IPS DF 19.7 (cell line): ENCODE data around the gene CES1.
"Not testable (repeated sequence)": the region's sequence is repeated elsewhere in the genome, so short reads cannot be mapped to it uniquely, and the experiment has no call there.

Source experiments
- DNase-seq: peaks from one replicate; pipeline ENCODE4 v3.0.0-alpha.2; 2013; ENCODE audit warnings: low read depth, low spot score

CES1 gene

DNA sequence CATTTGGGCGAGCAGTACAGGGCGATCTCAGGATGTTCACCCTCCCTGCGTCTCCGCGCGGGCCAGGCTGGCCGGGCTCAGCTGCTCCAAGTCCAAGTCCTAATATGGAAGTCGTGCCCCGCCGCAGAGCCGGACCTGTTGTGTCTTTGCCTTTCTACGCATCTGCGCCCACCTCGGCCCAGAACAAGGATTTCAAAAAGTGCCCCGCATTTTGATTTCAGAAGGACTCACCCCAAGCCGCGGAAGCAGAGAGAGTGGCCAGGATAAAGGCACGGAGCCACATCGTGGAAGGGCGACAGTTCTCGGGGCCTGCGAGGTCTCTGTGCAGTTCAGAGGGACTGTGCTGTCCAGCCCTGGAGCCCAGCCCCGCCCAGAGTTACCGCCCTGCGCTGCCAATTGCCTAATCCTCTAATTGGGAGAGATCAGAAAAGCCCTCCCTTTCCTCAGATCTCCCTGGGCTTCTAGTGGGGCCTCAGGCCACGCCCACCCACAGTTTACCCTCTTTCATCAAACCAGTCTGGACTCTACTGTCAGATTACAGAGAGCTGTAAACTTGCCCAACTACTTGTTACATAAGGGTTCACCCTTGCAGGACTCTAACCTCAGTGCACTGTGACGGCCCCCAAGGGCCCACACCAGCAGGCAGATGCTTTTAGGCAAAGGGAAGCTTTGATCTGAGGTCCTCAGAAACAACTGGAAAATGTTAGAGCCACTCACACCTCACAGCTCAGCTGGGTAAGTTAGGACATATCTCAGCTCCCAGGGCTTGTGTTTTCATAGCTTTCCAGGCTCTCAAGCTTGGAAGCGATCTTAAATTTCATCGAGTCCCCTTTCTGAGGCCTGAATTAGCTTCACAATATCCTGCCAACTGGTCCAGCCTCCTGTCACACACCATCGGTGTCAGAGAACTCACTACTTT is at the start of gene CES1:
TSS of gene CES1 (minus strand) at position 324 of the 919 bp plus-strand sequence. CDS start at position 283, 41 bp downstream.
- no peak for DNase-seq

DNA sequence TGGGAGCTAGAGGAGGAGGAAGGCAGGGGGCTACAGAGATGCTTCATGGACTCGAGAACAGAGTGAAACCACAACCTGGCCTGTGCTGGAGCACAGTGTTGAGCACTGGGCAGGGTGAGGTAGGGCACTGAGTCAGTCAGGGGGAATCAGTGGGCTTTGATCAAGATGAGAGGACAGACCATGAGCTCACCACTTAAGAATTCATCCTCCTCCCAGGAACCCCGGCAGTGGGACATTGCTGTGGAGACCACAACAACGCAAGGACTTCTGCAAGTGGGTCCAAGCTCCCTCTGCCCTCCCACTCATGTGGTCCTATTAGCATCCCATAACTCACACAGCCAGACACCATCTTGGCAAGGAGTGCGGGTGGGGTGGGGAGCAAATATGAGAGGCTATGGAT is 44.0 kb upstream of the CES1 start:
- DNase-seq, result no peak

GRCh38 chr16:55875273-55875672 is 42.4 kb upstream of the CES1 start, which contains the start of gene CES5A:
Gene CES5A (minus strand): TSS chr16:55875373. CDS start chr16:55875221, 152 bp downstream.
- DNase-seq, result no peak

DNA sequence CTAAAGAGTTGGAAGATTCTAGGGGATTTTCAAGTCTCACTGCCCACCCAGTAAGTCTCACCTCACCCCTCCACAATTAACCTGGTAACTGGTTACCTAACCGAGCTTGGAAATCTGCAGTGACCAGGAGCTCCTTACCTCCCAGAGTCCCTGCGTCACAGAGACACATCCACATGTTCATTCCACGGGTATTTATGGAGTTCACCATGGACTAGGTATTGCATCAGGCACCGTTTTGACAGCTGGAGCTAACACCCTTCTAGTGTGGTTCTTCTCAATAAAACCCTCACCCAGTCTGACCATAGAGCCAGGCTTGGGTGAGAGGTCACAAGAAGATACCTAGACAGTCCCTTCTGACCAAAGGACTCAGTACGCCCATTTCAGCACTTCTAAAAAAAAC is 40.2 kb upstream of the CES1 start:
- no peak for DNase-seq

GRCh38 chr16:55872130-55872529 is 39.2 kb upstream of the CES1 start:
- no peak for DNase-seq

GRCh38 chr16:55871411-55872038 is 38.6 kb upstream of the CES1 start:
- DNase-seq, result no peak

GRCh38 chr16:55868980-55869379 is 36.1 kb upstream of the CES1 start:
- DNase-seq, result no peak

GRCh38 chr16:55868137-55868536 is 35.2 kb upstream of the CES1 start:
- no peak for DNase-seq

DNA sequence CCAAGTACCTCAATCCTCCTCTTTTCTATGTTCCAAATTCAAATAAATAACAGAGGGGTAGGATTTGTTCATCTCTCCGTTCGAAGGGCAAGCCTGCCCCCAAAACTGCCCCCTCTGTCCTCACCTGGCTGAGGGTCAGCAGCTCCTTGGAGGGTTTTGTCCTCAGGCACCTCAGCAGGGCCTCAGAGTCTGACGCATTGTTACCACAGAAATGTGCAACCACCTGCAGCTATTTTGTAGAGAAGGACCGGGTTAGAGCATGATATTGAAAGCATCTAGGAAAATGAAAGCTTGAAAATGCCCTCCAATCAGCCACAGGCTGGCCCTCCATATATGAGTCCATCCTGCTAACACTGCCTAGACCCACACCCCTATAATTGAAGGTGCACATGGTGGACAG is 28.4 kb upstream of the CES1 start:
- DNase-seq, result no peak

DNA sequence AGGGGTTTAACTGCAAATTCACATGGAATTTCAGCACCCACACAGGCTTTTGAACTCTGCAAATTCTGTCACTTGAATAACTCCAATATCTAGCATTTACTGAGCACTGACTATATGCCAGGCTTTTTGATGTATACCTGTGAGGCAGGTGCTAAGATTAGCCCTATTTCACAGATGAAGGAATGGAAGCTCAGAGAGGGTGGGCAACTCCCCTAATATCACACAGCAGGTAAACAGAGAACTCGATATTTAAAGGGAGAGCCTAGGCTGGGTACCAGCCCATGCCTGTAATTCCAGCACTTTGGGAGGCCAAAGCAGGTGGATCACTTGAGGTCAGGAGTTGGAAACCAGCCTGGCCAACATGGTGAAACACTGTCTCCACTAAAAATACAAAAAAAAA is 24.8 kb upstream of the CES1 start:
- DNase-seq, result not testable (repeated sequence)

DNA sequence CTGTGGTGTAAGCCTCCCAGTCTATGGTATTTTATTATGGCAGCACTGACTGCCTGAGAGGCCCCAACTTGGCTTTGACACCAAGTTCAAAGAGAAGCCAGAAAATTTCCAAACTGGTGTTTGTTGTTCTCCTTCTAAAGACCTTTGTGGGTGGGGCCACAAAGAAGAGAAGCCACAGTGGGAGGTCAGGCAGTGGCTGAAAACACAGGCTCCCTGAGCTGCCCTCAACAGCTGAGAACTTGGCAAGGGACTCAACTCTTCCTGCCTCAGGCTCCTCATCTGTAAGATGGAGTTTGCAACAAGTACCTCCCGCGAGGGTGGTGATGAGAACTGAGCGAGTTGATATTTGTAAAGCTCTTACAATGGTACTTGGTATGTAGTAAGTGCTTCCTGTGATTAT is 24.1 kb upstream of the CES1 start:
- no peak for DNase-seq

- DNase-seq, result no peak
Observed at GRCh38 chr16:55853114-55853513, 20.2 kb upstream of the CES1 start.

GRCh38 chr16:55849536-55849935 is 16.6 kb upstream of the CES1 start:
- no peak for DNase-seq

DNA sequence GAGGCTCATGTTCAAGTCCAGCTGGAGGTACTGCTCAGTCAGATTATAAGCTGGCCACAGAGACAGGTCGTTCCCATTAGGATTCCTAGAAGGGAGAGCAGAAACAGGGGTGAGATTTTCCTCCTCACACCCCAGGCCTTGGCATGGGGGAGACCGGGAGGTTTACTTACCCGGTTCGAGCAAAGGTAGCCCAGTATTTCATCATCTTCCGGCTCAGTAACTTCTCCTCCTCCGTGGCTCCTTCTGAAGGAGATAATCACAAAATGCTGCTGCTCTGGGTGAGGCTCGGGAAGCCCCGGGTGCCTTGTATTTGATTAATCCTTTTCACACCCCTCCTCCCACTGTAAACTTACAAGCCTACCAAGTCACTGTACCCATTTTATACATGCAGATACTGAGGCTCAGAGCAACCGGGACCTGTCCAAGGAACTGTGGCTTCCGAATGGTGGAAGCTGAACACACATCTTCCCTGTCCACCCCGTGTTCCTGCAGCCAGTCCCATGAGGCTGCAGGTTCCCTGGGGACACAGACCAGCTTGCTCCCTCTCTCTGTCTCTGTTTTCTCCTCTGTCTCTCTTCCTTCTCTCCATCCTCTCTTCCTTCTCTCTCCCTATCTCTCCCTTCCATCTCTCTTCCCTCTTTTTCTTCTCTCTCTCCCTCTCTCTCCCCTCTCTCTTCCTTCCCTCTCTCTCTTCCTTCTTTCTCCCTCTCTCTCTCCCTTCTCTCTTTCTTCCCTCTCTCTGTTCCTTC is 13.9 kb upstream of the CES1 start:
- DNase-seq, result no peak

- no peak for DNase-seq
Observed at GRCh38 chr16:55843105-55843395, 10.2 kb upstream of the CES1 start.

DNA sequence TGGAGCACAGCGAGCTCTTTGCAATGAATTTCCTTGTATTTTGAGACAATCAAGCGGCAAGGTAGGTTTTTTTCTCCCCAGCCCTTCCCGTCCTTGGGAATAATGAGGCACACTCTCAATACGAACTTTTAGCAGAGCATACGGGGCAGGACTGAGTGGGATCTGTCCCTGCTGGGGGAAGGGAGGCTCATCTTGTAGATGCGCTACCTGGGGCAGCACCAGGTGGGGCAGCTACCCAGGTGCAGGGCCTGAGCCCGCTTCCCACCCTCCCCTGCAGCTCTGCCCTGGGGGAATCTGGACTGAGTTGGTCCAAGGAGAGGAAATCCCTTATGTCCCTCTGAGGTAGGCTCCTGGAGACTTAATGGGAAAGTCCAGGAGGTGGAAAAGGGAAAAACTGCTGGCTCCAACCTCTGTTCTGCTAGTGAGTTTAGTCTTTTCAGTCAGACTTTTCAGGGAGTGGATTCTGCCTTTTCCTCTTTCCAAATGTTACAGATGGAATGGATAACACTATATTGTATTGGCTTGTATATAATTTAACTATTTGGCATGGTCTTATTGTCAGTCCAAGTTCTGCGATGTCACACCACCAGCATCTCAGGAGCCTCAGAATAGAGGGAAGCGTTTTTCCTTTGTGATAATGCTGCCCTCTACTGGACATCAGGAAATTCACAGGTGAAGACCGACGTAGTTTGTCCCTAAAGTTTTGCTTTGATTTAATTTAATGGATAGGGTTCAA is 9.6 kb upstream of the CES1 start:
- no peak for DNase-seq

DNA sequence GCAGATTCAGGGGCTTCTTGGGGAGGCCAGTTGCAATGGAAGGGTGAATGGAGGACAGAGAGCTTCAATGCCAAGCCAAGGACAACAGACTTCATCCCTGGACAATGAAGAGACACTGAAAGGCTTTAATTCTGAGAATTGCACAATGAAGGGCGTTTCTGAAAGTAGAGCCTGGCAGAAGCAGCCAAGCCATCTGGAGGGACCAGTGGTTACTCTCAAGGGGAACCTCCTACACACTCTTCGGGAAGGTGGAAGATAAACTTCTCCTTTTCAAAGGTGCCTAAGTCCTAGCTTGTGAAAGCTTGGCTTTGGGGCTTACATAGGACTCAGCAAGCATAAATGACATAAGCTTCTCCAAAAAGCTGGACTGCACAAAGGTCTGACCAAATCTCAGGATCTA is 6.2 kb upstream of the CES1 start:
- no peak for DNase-seq

- no peak for DNase-seq
Observed at GRCh38 chr16:55836158-55836611, 3.3 kb upstream of the CES1 start.

DNA sequence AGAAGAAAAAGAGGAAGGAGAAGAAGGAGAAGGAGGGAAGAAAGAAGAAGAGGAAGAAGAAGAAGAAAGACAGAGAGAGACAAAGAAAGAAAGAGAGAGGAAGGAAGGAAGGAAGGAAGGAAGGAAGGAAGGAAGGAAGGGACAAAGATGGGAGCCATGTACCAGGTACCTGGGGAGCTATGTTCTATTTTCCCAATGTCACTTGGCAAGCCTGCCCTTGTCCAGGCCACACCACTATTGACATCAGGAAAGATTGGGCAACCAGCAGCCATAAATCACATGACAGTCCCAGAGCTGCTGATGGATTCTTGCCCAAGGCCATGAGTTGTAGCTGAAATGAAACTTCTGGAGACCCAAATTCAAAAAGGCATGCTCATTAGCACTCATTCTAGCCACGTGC is 2.7 kb upstream of the CES1 start:
- DNase-seq, result no peak

DNA sequence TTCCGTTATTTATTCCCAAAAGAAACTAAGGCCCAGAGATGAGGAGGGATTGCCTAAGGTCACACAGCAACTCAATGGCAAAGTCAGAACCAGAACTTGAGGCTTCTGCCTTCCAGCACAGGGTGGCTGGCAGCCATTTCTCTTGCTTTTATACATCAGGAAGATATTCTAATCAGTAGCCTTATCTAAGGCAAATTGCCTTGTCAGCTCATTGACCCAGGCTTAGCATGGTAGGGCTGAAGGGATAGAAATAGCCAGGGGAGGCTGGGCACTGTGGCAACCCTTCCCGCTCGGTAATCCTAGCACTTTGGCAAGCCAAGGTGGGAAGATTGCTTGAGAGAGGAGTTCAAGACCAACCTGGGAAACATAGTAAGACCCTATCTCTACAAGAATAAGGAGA is 2.3 kb upstream of the CES1 start:
- DNase-seq, result not testable (repeated sequence)

DNA sequence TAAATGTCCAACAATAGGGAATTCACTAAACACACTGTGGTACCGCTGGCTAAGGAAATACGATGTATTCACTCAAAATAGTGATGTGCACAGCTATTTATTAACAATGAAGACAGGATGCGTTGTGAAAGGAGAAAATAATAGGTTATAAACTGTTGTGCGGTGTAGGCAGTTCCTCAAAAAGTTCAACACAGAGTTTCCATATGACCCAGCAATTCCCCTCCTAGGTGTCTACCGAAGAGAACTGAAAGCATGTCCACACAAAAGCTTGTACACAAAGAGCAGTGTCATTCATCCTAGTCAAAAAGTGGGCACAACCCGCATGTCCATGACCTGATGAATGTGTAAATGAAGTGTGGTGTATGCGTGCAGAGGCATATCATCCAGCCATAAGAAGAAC is 1.2 kb upstream of the CES1 start:
- no peak for DNase-seq

- no peak for DNase-seq
Observed at GRCh38 chr16:55832425-55832772, 497 bp downstream of the CES1 start.
